Measurements from ENCODE around the gene MYO16.
"Not testable (repeated sequence)": the region's sequence is repeated elsewhere in the genome, so short reads cannot be mapped to it uniquely, and the experiment has no call there.

The MYO16 gene

GRCh38 chr13:109215377-109215776, 586.0 kb downstream of the MYO16 start:
- Histone ChIP-seq H3K27me3 (ENCODE audit: control insufficient read depth, low read length) (no peaks in the 10 kb centered on the region), H3K4me3 (ENCODE audit: low read length) (no peak overlapping the region), H3K27ac (ENCODE audit: low read depth, low read length) (no peak overlapping the region), H3K36me3 (ENCODE audit: control insufficient read depth, low read length) (no peaks in the 10 kb centered on the region), H4K20me1 (ENCODE audit: control insufficient read depth, insufficient read depth, low read depth, low read length) (no peaks in the 10 kb centered on the region), H3K4me2 (ENCODE audit: low read length) (no peak overlapping the region), H3K4me1 (ENCODE audit: control insufficient read depth, low read length) (no peaks in the 10 kb centered on the region), H3K79me2 (ENCODE audit: control insufficient read depth, low read length) (no peaks in the 10 kb centered on the region), H3K9me2 (replicated peaks; ENCODE audit: control insufficient read depth, low read length) (no peaks in the 10 kb centered on the region), H3K9me3 (ENCODE audit: control insufficient read depth, insufficient read depth, low read length) (no peaks in the 10 kb centered on the region), H3F3A (ENCODE audit: control insufficient read depth, insufficient read depth) (no peaks in the 10 kb centered on the region)
- TF ChIP-seq EZH2phosphoT487 (IDR thresholded peaks at IDR 0.05; ENCODE audit: borderline replicate concordance, low read length), result no peak
- TF ChIP-seq CTCF (IDR thresholded peaks at IDR 0.05; ENCODE audit: low read depth, low read length, poor library complexity, severe bottlenecking), result no peak

DNA sequence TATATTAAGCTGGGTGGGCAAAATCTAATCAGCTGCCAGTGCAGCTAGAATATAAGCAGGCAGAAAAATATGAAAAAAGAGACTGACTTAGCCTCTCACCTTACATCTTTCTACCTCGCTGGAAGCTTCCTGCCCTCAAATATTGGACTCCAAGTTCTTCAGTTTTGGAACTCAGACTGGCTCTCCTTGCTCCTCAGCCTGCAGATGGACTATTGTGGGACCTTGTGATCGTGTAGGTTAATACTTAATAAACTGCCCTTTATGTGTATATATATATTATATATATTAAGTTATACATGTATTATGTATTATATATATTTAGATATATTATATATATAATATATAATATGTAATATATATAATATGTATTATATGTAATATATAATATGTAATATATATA, 588.1 kb downstream of the MYO16 start:
- H3K9me2 ChIP-seq (replicated peaks; ENCODE audit: control insufficient read depth, low read length); H3K27ac ChIP-seq (ENCODE audit: low read depth, low read length); H3K4me2 ChIP-seq (ENCODE audit: low read length); H3K9me3 ChIP-seq (ENCODE audit: control insufficient read depth, insufficient read depth, low read length); H3K27me3 ChIP-seq (ENCODE audit: control insufficient read depth, low read length); H3K36me3 ChIP-seq (ENCODE audit: control insufficient read depth, low read length); H3K4me3 ChIP-seq (ENCODE audit: low read length); H4K20me1 ChIP-seq (ENCODE audit: control insufficient read depth, insufficient read depth, low read depth, low read length); H3K4me1 ChIP-seq (ENCODE audit: control insufficient read depth, low read length); H3K79me2 ChIP-seq (ENCODE audit: control insufficient read depth, low read length); H3F3A ChIP-seq (ENCODE audit: control insufficient read depth, insufficient read depth): not testable (repeated sequence)

- Histone ChIP-seq H3K27me3 (ENCODE audit: control insufficient read depth, low read length) (no peaks in the 10 kb centered on the region), H3K4me2 (ENCODE audit: low read length) (no peak overlapping the region), H3K27ac (ENCODE audit: low read depth, low read length) (no peak overlapping the region), H3F3A (ENCODE audit: control insufficient read depth, insufficient read depth) (no peaks in the 10 kb centered on the region), H3K9me2 (replicated peaks; ENCODE audit: control insufficient read depth, low read length) (no peaks in the 10 kb centered on the region), H3K4me3 (ENCODE audit: low read length) (no peak overlapping the region), H4K20me1 (ENCODE audit: control insufficient read depth, insufficient read depth, low read depth, low read length) (no peaks in the 10 kb centered on the region), H3K9me3 (ENCODE audit: control insufficient read depth, insufficient read depth, low read length) (no peaks in the 10 kb centered on the region), H3K4me1 (ENCODE audit: control insufficient read depth, low read length) (no peaks in the 10 kb centered on the region), H3K79me2 (ENCODE audit: control insufficient read depth, low read length) (no peaks in the 10 kb centered on the region), H3K36me3 (ENCODE audit: control insufficient read depth, low read length) (no peaks in the 10 kb centered on the region)
- TF ChIP-seq EZH2phosphoT487 (IDR thresholded peaks at IDR 0.05; ENCODE audit: borderline replicate concordance, low read length), result no peak
- TF ChIP-seq CTCF (IDR thresholded peaks at IDR 0.05; ENCODE audit: low read depth, low read length, poor library complexity, severe bottlenecking), result no peak
Observed at GRCh38 chr13:109220631-109221030, 591.2 kb downstream of the MYO16 start.

DNA sequence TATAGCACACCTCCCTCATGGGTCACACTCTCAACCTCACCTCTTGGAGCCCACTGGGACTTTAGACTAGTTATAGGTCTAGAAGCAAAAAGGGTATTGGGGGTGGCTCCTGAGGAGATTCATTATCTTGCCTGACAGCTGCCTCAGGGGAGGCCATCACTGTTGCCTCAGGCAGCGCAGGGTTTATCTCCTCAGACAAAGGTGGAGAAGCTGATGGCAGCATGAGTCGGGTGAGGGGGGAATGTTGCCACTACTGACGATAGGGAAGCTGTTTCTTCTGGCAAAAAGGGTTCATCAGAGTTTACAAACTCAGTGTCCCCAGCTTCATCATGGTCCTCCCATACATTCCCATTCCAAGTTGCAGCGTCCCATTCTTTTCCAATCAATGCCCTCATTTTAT, 594.6 kb downstream of the MYO16 start:
- Histone ChIP-seq H3K36me3 (ENCODE audit: control insufficient read depth, low read length) (no peaks in the 10 kb centered on the region), H3K9me3 (ENCODE audit: control insufficient read depth, insufficient read depth, low read length) (no peaks in the 10 kb centered on the region), H3K27ac (ENCODE audit: low read depth, low read length) (no peak overlapping the region), H3K4me1 (ENCODE audit: control insufficient read depth, low read length) (no peaks in the 10 kb centered on the region), H3K9me2 (replicated peaks; ENCODE audit: control insufficient read depth, low read length) (no peaks in the 10 kb centered on the region), H3F3A (ENCODE audit: control insufficient read depth, insufficient read depth) (no peaks in the 10 kb centered on the region), H3K4me3 (ENCODE audit: low read length) (no peak overlapping the region), H3K27me3 (ENCODE audit: control insufficient read depth, low read length) (no peaks in the 10 kb centered on the region), H4K20me1 (ENCODE audit: control insufficient read depth, insufficient read depth, low read depth, low read length) (no peaks in the 10 kb centered on the region), H3K4me2 (ENCODE audit: low read length) (no peak overlapping the region), H3K79me2 (ENCODE audit: control insufficient read depth, low read length) (no peaks in the 10 kb centered on the region)
- no peak for TF ChIP-seq CTCF (IDR thresholded peaks at IDR 0.05; ENCODE audit: low read depth, low read length, poor library complexity, severe bottlenecking)
- no peak for TF ChIP-seq EZH2phosphoT487 (IDR thresholded peaks at IDR 0.05; ENCODE audit: borderline replicate concordance, low read length)
